GM12878 (cell line): ENCODE measurements around the gene DENR. TPM values are rescaled to one million over a fixed set of nuclear protein-coding genes. Genes with fewer than 3 reads are reported as not detected.
"Not testable (repeated sequence)": the region's sequence is repeated elsewhere in the genome, so short reads cannot be mapped to it uniquely, and the experiment has no call there.

Experiments
- ATAC-seq: fragments of 200-7000 bp; cut with Tn5 transposase; 3 replicates; pipeline ENCODE4 v1.9.1; 2020; ENCODE audit warnings: mild to moderate bottlenecking, moderate library complexity
- BruUV-seq: library from RNA; stranded (reverse); fragments of 400-500 nt; replicated peaks from 2 replicates; lab custom pipeline; 2021; lab: Mats Ljungman, UMichigan
- CTCF ChIA-PET: fragments of 300-600 bp; sonication (Branson Sonifier 250); formaldehyde crosslinking; extraction: SDS; loops from one replicate; lab custom pipeline; 2021; ENCODE audit warnings: inconsistent platforms; lab: Yijun Ruan, JAX
- POLR2A ChIA-PET: fragments of 350-600 bp; formaldehyde crosslinking; extraction: SDS; loops from one replicate; lab custom pipeline; 2021; ENCODE audit warnings: inconsistent platforms; lab: Charles Lee
- RAD21 ChIA-PET: fragments of 300-600 bp; sonication (Branson Sonifier 250); formaldehyde crosslinking; loops from one replicate; lab custom pipeline; 2023; ENCODE audit warnings: antibody characterized with exemption; ENCODE audit not compliant: unreplicated experiment; lab: Charles Lee
- SMC1A ChIA-PET: fragments of 300-600 bp; sonication (Branson Sonifier 250); formaldehyde crosslinking; loops from one replicate; lab custom pipeline; 2023; ENCODE audit not compliant: unreplicated experiment, uncharacterized antibody; lab: Charles Lee
- DNase-seq: peaks from one replicate; pipeline ENCODE4 v3.0.0-alpha.2; 2011; ENCODE audit warnings: low read depth, low spot score
- FAIRE-seq: peaks from 3 replicates; lab custom pipeline; 2011; peaks lifted over from hg19 to GRCh38; lab: Jason Lieb, UNC
- H2AFZ ChIP-seq: 2 replicates; pipeline ENCODE4 v1.6.0; 2011; ENCODE audit warnings: low read depth, low read length, control low read depth; ENCODE audit not compliant: control insufficient read depth
- H3K27ac ChIP-seq: 2 replicates; pipeline ENCODE4 v1.5.1; 2011; ENCODE audit warnings: control low read depth; ENCODE audit not compliant: control insufficient read depth, insufficient read depth
- H3K27me3 ChIP-seq, 2 experiments: replicated peaks in 1 of 2; 2 replicates each; pipeline versions ENCODE4 v1.6.0 to v1.6.1; 2011; ENCODE audit warnings: low read length in 1 of 2; ENCODE audit not compliant: control insufficient read depth in 2 of 2, insufficient read depth in 2 of 2
- H3K36me3 ChIP-seq, 2 experiments: 2 replicates each; pipeline ENCODE4 v1.5.1; 2011; ENCODE audit warnings: low read length in 1 of 2; ENCODE audit not compliant: control insufficient read depth in 2 of 2, insufficient read depth in 2 of 2
- H3K4me1 ChIP-seq: 2 replicates; pipeline ENCODE4 v1.6.1; 2011; ENCODE audit warnings: mild to moderate bottlenecking, low read length, moderate library complexity, mixed read lengths; ENCODE audit not compliant: control insufficient read depth, insufficient read depth
- H3K4me2 ChIP-seq: 2 replicates; pipeline ENCODE4 v1.6.0; 2011; ENCODE audit warnings: control low read depth; ENCODE audit not compliant: control insufficient read depth, insufficient read depth
- H3K4me3 ChIP-seq: fragments of 200-600 bp; sonication (generic); 2 replicates; pipeline ENCODE4 v1.5.1; 2016
- H3K79me2 ChIP-seq: 2 replicates; pipeline ENCODE4 v1.6.0; 2011; ENCODE audit warnings: low read length; ENCODE audit not compliant: control insufficient read depth, insufficient read depth
- H3K9ac ChIP-seq: 2 replicates; pipeline ENCODE4 v1.8.0; 2011; ENCODE audit warnings: low read length, control low read depth, mixed read lengths; ENCODE audit not compliant: control insufficient read depth, insufficient read depth
- H3K9me3 ChIP-seq: replicated peaks from 3 replicates; pipeline ENCODE4 v1.5.1; 2011; ENCODE audit warnings: mild to moderate bottlenecking, low read length; ENCODE audit not compliant: control insufficient read depth, insufficient read depth
- H4K20me1 ChIP-seq: 2 replicates; pipeline ENCODE4 v1.6.0; 2011; ENCODE audit not compliant: control insufficient read depth, insufficient read depth
- GABPA ChIP-seq: IDR thresholded peaks from 2 replicates; pipeline ENCODE4 v1.6.1; 2014; ENCODE audit warnings: antibody characterized with exemption, low read depth, mild to moderate bottlenecking, inconsistent platforms
- NR2F1 ChIP-seq: fragments of 450-650 bp; conservative IDR thresholded peaks from 2 replicates; pipeline ENCODE4 v1.6.1; 2017; ENCODE audit warnings: mild to moderate bottlenecking
- TCF12 ChIP-seq: IDR thresholded peaks from 2 replicates; pipeline ENCODE4 v1.6.1; 2011; ENCODE audit warnings: low read depth, mild to moderate bottlenecking, low read length
- ZNF687 ChIP-seq: fragments of 450-650 bp; IDR thresholded peaks from 2 replicates; pipeline ENCODE4 v1.6.1; 2017; ENCODE audit warnings: mild to moderate bottlenecking, moderate library complexity
- WGBS: methylation state at CpG from one replicate; pipeline ENCODE4 v1.1.6; 2016; ENCODE audit warnings: low lambda C conversion rate; ENCODE audit not compliant: insufficient replicate concordance, insufficient coverage; ENCODE audit errors: missing lambda C conversion rate; 5-methylcytosine and 5-hydroxymethylcytosine counted together
- in situ Hi-C: fragments of 300-500 bp; cut with MboI; formaldehyde crosslinking; loops from 9 replicates; pipeline ENCODE4 v1.14.3; 2018; ENCODE audit warnings: mixed read lengths
- intact Hi-C: fragments of 100-400 bp; cut with micrococcal nuclease; formaldehyde crosslinking; loops from one replicate; pipeline ENCODE4 v1.14.2; 2022; ENCODE audit not compliant: unreplicated experiment
- polyA plus RNA-seq, 11 experiments: library from polyadenylated mRNA; depleted of rRNA in 4 of 11; unstranded in 6 of 11; stranded (reverse) in 5 of 11; fragments of >200 nt; fragmentation: Nextera tagmentation in 4 of 11; fragmentation: Illumina TruSeq in 1 of 11; extraction: Ambion mirVana in 4 of 11; extraction: Trizol in 1 of 11; gene quantifications; 1 replicate in 1 of 11; 2 replicates in 10 of 11; pipeline versions ENCODE4 v1.2.1 to v1.2.3, GENCODE V29; 2011 to 2016; ENCODE audit warnings: inconsistent platforms in 2 of 11, missing spikeins in 2 of 11, low read depth in 1 of 11
- total RNA-seq, 4 experiments: library from RNA; depleted of rRNA in 3 of 4; stranded (reverse); fragments of >200 nt in 3 of 4; fragmentation: Illumina TruSeq in 1 of 4; extraction: Trizol in 1 of 4; gene quantifications; 2 replicates each; pipeline versions ENCODE4 v1.2.1 to v1.2.3, GENCODE V29; 2013 to 2021

The DENR gene
- total and polyA plus RNA-seq, 10 of the 15 experiments (the other 5 are each of a cell fraction or from before 2014, with no cell fraction given), result 29.4 to 97.7 (median 58.3) TPM

- H3K36me3 ChIP-seq, H3K9ac ChIP-seq, ATAC-seq, H4K20me1 ChIP-seq, H3K9me3 ChIP-seq, H2AFZ ChIP-seq, H3K27ac ChIP-seq, intact Hi-C loops, in situ Hi-C loops, H3K4me3 ChIP-seq, FAIRE-seq, H3K4me2 ChIP-seq, H3K27me3 ChIP-seq, DNase-seq, BruUV-seq, SMC1A ChIA-PET, H3K79me2 ChIP-seq, RAD21 ChIA-PET: not testable (repeated sequence)
- H3K4me1 ChIP-seq, result peaks cover 10% of the 10 kb centered on the region
- ChIA-PET POLR2A (interaction anchor here (0.7 kb wide), 1 partner anchor 311 kb away, joined by 3 read pairs; no protein-coding TSS in a partner anchor), CTCF (interaction anchor here (1.1 to 2.8 kb wide), 2 partner anchors 11 to 12 kb away, joined by 3 to 15 read pairs; no protein-coding TSS in a partner anchor)
- 88% methylated on average over 6 of the region's 9 CpGs for WGBS
Measured at GRCh38 chr12:122804957-122805356, 52.3 kb downstream of the DENR start.

GRCh38 chr12:122807651-122808050, 55.0 kb downstream of the DENR start:
- H3K36me3 ChIP-seq, result no peaks in the 10 kb centered on the region
- ChIA-PET CTCF (interaction anchor here (0.6 to 1.6 kb wide), 2 partner anchors 14 to 17 kb away, joined by 3 to 12 read pairs; no protein-coding TSS in a partner anchor), RAD21 (no interaction called here), SMC1A (interaction anchor here (1.5 kb wide), 1 partner anchor 11 kb away, joined by 5 read pairs; no protein-coding TSS in a partner anchor), POLR2A (interaction anchor here (1.6 kb wide), 1 partner anchor 20 kb away, joined by 5 read pairs; no protein-coding TSS in a partner anchor)
- H3K4me3 ChIP-seq, result no peak overlapping the region
- BruUV-seq, result no TSS peak
- no peaks in the 10 kb centered on the region for H3K79me2 ChIP-seq
- 83% methylated on average over 1 of the region's 1 CpG for WGBS
- peaks cover 10% of the 10 kb centered on the region for H3K4me1 ChIP-seq
- no peaks in the 10 kb centered on the region for H3K27me3 ChIP-seq
- ATAC-seq (no peak), FAIRE-seq (no peak), DNase-seq (no peak)
- H3K27ac ChIP-seq, result no peak overlapping the region
- TF ChIP-seq NR2F1 (no peak), GABPA (no peak), ZNF687 (no peak), TCF12 (no peak)
- no peak overlapping the region for H3K4me2 ChIP-seq
- in situ Hi-C loops, result no loop called here
- H2AFZ ChIP-seq, result no peak overlapping the region
- H3K9me3 ChIP-seq, result no peaks in the 10 kb centered on the region
- intact Hi-C loops, result no loop called here
- no peaks in the 10 kb centered on the region for H4K20me1 ChIP-seq
- no peak overlapping the region for H3K9ac ChIP-seq
